Pons (tissue), 1 donor: ENCODE results near the gene ATRNL1.

Experiments
- DNase-seq: peaks from one replicate; pipeline ENCODE4 v3.0.0-alpha.2; 2016; ENCODE audit warnings: low spot score

The ATRNL1 gene

GRCh38 chr10:115982076-115982475 is 888.9 kb downstream of the ATRNL1 start:
- no peak for DNase-seq

- no peak for DNase-seq
These were observed 889.4 kb downstream of the ATRNL1 start for GRCh38 chr10:115982526-115982925.

GRCh38 chr10:115985786-115986185 is 892.6 kb downstream of the ATRNL1 start:
- DNase-seq = no peak

GRCh38 chr10:115988380-115988779 is 895.2 kb downstream of the ATRNL1 start:
- DNase-seq = no peak

GRCh38 chr10:115989621-115990020 is 896.5 kb downstream of the ATRNL1 start:
- no peak for DNase-seq

- DNase-seq = no peak
These were observed 899.2 kb downstream of the ATRNL1 start for GRCh38 chr10:115992236-115992986.

GRCh38 chr10:115996031-115996430 is 902.9 kb downstream of the ATRNL1 start:
- no peak for DNase-seq

- no peak for DNase-seq
These were observed 905.1 kb downstream of the ATRNL1 start for GRCh38 chr10:115998301-115998700.
